GM12864 (cell line): ENCODE results near the gene ATAD1.

Experiments used
- DNase-seq: peaks from one replicate; pipeline ENCODE4 v3.0.0-alpha.2; 2011; ENCODE audit warnings: low read depth
- H3K4me3 ChIP-seq: 2 replicates; pipeline ENCODE4 v1.5.1; 2011; ENCODE audit warnings: mild to moderate bottlenecking, low read depth, low read length, control low read depth
- CTCF ChIP-seq: IDR thresholded peaks from 2 replicates; pipeline ENCODE4 v1.5.1; 2011; ENCODE audit warnings: low read depth, mild to moderate bottlenecking, moderate library complexity, low read length, control low read depth, inconsistent platforms; ENCODE audit errors: missing control alignments

ATAD1 gene

DNA sequence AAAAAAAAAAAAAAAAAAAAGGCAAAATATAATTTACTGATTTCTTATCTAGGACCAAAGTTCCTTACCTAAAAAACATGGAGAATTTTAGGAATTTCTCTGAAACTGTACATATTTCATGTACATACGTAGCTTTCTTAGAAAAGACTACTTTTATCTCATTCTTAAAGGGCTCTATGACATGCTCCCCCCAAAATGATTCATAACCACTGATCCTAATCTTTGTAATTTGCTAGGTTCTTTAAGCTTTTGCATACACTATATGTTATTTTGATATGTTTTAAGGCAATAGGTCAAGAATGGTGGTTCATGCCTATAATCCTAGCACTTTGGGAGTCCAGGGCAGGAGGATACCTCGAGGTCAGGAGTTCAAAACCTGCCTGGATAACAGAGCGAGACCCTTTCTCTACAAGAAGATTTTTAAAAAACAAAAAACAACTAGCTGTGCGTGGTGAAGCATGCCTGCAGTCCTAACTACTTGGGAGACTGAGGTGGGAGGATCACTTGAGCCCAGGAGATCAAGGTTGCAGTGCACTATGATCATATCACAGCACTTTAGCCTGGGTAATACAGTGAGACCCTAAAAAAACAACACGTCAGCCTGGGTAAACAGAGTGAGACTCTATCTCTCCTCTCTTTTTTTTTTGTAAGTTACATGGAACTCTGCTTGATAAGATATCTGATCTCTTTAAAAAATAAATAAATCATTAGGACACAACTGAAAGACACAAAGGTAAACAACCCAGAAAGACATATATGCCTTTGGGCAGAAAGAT, 54.8 kb downstream of the ATAD1 start:
- TF ChIP-seq CTCF, result no peak

GRCh38 chr10:87761892-87762291, 56.1 kb downstream of the ATAD1 start:
- TF ChIP-seq CTCF, result no peak
- DNase-seq, result no peak
- no peak overlapping the region for H3K4me3 ChIP-seq

More for the DNA sequence above, 54.8 kb downstream of the ATAD1 start:
- H3K4me3 ChIP-seq, result no peak overlapping the region
- DNase-seq, result no peak

DNA sequence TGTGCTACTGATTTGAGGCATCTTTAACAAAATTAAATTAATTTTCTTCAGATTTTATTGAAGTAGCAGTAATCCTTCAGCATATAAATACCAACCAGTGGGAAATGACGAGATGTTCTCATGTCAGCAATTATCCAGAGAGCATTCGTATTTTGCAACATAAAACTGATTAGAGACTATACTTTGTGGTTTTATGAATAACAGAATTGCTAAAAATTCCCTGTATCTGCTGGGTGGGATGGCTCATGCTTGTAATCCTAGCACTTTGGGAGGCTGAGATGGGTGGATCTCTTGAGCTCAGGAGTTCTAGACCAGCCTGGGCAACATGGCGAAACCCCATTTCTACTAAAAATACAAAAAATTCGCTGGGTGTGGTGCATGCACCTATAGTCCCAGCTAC, 56.9 kb downstream of the ATAD1 start:
- no peak for DNase-seq
- TF ChIP-seq CTCF, result no peak
- H3K4me3 ChIP-seq, result no peak overlapping the region

DNA sequence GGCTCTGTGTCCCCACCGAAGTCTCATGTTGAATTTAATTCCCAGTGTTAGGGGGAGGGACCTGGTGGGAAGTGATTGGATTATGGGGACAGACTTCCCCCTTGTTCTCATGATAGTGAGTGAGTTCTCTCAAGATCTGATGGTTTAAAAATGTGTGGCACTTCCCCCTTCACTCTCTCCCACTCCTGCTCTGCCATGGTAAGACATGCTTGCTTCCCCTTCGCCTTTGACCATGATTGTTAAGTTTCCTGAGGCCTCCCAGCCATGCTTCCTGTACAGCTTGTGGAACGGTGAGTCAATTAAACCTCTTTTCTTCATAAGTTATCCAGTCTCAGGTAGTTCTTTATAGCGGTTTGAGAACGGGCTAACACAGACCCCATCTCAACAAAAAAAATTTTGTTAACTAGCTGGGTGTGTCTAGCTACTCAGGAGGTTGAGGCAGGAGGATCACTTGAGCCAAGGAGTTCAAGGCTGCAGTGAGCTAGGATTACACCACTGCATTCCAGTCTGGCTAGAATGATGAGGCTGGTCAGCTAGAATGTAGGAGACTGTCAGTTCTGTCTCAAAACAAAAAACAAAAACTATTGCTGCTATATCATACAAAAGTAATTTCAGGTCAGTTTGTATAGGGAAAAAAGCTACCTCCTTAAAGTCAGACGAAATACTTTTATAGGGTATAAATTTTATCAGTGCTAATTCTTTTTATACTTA, 57.7 kb downstream of the ATAD1 start:
- no peak for DNase-seq
- TF ChIP-seq CTCF, result no peak
- H3K4me3 ChIP-seq, result no peak overlapping the region

- DNase-seq, result no peak
- no peak for TF ChIP-seq CTCF
- H3K4me3 ChIP-seq, result no peak overlapping the region
Observed at GRCh38 chr10:87759551-87759950, 58.5 kb downstream of the ATAD1 start.

DNA sequence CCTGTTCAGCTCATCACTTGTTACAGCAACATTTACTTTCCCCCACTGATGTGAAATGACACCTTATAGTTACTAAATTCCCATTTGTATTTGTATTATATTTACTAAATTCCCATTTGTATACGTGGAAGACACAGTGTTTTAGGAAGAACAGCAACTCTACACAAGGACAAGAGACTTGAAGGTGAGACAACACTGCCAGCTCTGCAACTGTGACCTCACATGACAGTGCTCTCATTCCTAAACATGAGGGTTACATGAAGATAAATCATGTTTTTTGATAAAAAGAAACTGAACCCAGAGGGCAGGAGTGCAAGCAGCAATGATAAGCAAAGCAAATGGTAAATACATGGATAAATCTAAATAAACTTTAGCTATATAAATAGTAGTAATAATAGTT, 60.3 kb downstream of the ATAD1 start:
- no peak for TF ChIP-seq CTCF
- no peak for DNase-seq
- H3K4me3 ChIP-seq, result no peak overlapping the region
